SU-DHL-6 (cell line): ENCODE measurements around the gene IL20RB.

Experiments
- EZH2phosphoT487 ChIP-seq: fragments of 200-600 bp; sonication (generic), shearing (Covaris generic); conservative IDR thresholded peaks from 2 replicates; pipeline ENCODE4 v1.6.1; 2018; ENCODE audit warnings: mild to moderate bottlenecking, antibody characterized with exemption, low read length, moderate library complexity, mixed read lengths
- TF ChIP-seq, protein P1 (sequence below): fragments of 200-600 bp; sonication (generic); IDR thresholded peaks from one replicate; pipeline ENCODE4 v1.5.1; 2017; ENCODE audit warnings: antibody characterized with exemption, mild to moderate bottlenecking, low read length, moderate library complexity; ENCODE audit not compliant: insufficient read depth, poor library complexity, severe bottlenecking

DNA sequence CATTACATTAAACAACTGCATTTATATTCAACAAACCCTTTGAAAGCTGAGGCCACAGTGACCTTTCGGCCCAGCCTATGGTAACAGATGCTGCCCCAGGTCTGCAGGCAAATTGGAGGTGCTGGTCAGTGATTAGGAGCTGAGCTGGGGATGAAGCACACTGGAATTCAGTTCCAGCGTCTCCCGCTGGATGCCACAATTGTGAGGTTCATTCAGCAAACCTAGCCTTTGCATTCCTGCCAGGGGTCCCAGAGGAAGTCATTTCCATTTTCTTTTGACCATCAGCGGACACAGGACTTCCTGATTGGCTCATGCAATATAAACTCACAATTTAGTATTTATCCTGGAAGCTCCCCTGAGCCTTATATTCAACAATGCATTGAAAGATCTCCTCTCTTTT, 89.5 kb downstream of the IL20RB start:
- TF ChIP-seq, protein P1, sequence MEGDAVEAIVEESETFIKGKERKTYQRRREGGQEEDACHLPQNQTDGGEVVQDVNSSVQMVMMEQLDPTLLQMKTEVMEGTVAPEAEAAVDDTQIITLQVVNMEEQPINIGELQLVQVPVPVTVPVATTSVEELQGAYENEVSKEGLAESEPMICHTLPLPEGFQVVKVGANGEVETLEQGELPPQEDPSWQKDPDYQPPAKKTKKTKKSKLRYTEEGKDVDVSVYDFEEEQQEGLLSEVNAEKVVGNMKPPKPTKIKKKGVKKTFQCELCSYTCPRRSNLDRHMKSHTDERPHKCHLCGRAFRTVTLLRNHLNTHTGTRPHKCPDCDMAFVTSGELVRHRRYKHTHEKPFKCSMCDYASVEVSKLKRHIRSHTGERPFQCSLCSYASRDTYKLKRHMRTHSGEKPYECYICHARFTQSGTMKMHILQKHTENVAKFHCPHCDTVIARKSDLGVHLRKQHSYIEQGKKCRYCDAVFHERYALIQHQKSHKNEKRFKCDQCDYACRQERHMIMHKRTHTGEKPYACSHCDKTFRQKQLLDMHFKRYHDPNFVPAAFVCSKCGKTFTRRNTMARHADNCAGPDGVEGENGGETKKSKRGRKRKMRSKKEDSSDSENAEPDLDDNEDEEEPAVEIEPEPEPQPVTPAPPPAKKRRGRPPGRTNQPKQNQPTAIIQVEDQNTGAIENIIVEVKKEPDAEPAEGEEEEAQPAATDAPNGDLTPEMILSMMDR = no peak
- no peak for TF ChIP-seq EZH2phosphoT487
